ENCODE measurements around the gene RAB11FIP5. TPM values are rescaled to one million over a fixed set of nuclear protein-coding genes. Genes with fewer than 3 reads are reported as not detected.

The RAB11FIP5 gene
- total and polyA plus RNA-seq, 10 of the 15 experiments (the other 5 are each of a cell fraction or from before 2014, with no cell fraction given): 0.03 to 0.20 (median 0.06) TPM; not detected in 6

DNA sequence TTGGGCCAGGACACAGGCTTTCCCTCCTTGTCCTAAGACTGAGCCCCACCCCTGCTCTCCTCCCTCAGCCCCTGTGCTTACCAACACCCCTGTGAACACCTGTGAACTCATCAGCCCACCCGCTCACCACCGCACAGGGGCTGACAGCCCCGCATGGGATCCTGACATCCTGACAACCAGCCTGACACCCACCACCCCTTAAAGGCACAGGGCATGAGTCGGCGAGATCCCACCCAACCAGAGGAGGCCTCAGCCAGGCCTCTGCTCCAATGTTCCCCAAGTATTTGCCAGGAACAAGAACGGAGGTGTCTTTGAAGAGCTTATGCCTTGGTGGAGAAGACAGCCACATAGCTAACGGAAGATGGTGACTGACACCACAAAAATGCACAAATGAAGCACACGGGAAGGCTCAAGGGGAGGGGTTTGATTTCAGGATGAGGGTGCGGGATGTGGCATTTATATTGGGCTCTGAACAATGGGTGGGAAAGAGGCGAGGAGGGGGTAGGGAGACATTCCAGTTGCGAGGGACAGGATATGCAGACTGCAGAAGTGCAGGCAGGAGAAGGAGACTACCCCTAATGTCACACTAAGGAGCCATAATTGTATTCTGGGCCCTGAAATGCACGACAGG, 11.0 kb downstream of the RAB11FIP5 start:
- BruUV-seq (replicated peaks): no TSS peak
- H3K9ac ChIP-seq (ENCODE audit: control insufficient read depth, insufficient read depth, low read length): no peak overlapping the region
- H3K4me1 ChIP-seq (ENCODE audit: control insufficient read depth, insufficient read depth, low read length): no peaks in the 10 kb centered on the region
- H3K4me2 ChIP-seq (ENCODE audit: control insufficient read depth, insufficient read depth): no peak overlapping the region
- no peak overlapping the region for H3K27ac ChIP-seq (ENCODE audit: control insufficient read depth, insufficient read depth)
- WGBS (ENCODE audit: insufficient coverage, insufficient replicate concordance, low lambda C conversion rate, missing lambda C conversion rate): 29% methylated on average over 12 of the region's 12 CpGs
- CTCF ChIA-PET: no interaction called here
- no peak for DNase-seq (ENCODE audit: low read depth, low spot score)
- no peaks in the 10 kb centered on the region for H4K20me1 ChIP-seq (ENCODE audit: control insufficient read depth, insufficient read depth)
- H3K27me3 ChIP-seq (replicated peaks in 1 of 2; ENCODE audit: control insufficient read depth in 2 of 2, insufficient read depth in 2 of 2, low read length in 1 of 2): no peaks in the 10 kb centered on the region; a peak in 3 of 4 replicates
- intact Hi-C loops (cut with micrococcal nuclease; ENCODE audit: unreplicated experiment) (no loop called here), in situ Hi-C loops (cut with MboI) (no loop called here)
- RAD21 ChIA-PET (ENCODE audit: unreplicated experiment): no interaction called here
- POLR2A ChIA-PET: no interaction called here
- no peak for TF ChIP-seq ELK1 (IDR thresholded peaks at IDR 0.05; ENCODE audit: low read depth, low read length)
- no peak for TF ChIP-seq SIN3A (IDR thresholded peaks at IDR 0.05; ENCODE audit: low read depth, low read length)
- no peak for TF ChIP-seq SMAD1 (IDR thresholded peaks at IDR 0.05; ENCODE audit: low read depth, partially characterized antibody)
- no peak overlapping the region for H2AFZ ChIP-seq (ENCODE audit: control insufficient read depth, low read depth, low read length)
- SMC1A ChIA-PET (ENCODE audit: uncharacterized antibody, unreplicated experiment): no interaction called here
- no peaks in the 10 kb centered on the region for H3K36me3 ChIP-seq (ENCODE audit: control insufficient read depth in 2 of 2, insufficient read depth in 2 of 2, low read length in 1 of 2)
- no peaks in the 10 kb centered on the region for H3K79me2 ChIP-seq (ENCODE audit: control insufficient read depth, insufficient read depth, low read length)
- H3K9me3 ChIP-seq (replicated peaks; ENCODE audit: control insufficient read depth, insufficient read depth, low read length): no peaks in the 10 kb centered on the region
- ATAC-seq: no peak
- FAIRE-seq: no peak
- no peak overlapping the region for H3K4me3 ChIP-seq

DNA sequence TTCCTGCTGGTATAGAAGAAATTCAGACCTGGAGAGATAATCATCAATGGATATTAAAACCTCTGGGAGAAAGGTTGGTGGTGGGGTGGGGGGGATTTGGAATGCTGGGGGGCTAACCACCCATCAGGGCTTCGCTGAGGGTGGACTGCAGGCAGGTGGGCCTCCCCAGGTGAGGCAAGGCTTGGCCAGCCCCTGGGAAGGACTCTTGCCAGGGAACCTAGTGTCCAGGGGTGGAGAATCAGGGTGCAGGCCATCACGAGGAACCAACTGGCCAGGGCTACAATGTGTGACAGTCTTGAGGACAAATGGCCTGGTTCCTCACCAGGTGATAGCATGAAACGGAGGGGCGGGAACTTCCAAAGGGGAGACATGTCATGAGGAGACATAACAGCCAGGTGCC, 11.8 kb downstream of the RAB11FIP5 start:
- BruUV-seq (replicated peaks): no TSS peak
- H3K36me3 ChIP-seq (ENCODE audit: control insufficient read depth in 2 of 2, insufficient read depth in 2 of 2, low read length in 1 of 2): no peaks in the 10 kb centered on the region
- no peak overlapping the region for H3K27ac ChIP-seq (ENCODE audit: control insufficient read depth, insufficient read depth)
- no peaks in the 10 kb centered on the region; a peak in 3 of 4 replicates for H3K27me3 ChIP-seq (replicated peaks in 1 of 2; ENCODE audit: control insufficient read depth in 2 of 2, insufficient read depth in 2 of 2, low read length in 1 of 2)
- no peaks in the 10 kb centered on the region for H3K79me2 ChIP-seq (ENCODE audit: control insufficient read depth, insufficient read depth, low read length)
- POLR2A ChIA-PET: no interaction called here
- no peaks in the 10 kb centered on the region for H4K20me1 ChIP-seq (ENCODE audit: control insufficient read depth, insufficient read depth)
- RAD21 ChIA-PET (ENCODE audit: unreplicated experiment): no interaction called here
- 58% methylated on average over 4 of the region's 4 CpGs for WGBS (ENCODE audit: insufficient coverage, insufficient replicate concordance, low lambda C conversion rate, missing lambda C conversion rate)
- SMC1A ChIA-PET (ENCODE audit: uncharacterized antibody, unreplicated experiment): no interaction called here
- DNase-seq (ENCODE audit: low read depth, low spot score) (no peak), ATAC-seq (no peak), FAIRE-seq (no peak)
- intact Hi-C loops (cut with micrococcal nuclease; ENCODE audit: unreplicated experiment) (no loop called here), in situ Hi-C loops (cut with MboI) (no loop called here)
- H2AFZ ChIP-seq (ENCODE audit: control insufficient read depth, low read depth, low read length): no peak overlapping the region
- no peak overlapping the region for H3K4me2 ChIP-seq (ENCODE audit: control insufficient read depth, insufficient read depth)
- H3K4me1 ChIP-seq (ENCODE audit: control insufficient read depth, insufficient read depth, low read length): no peaks in the 10 kb centered on the region
- H3K9ac ChIP-seq (ENCODE audit: control insufficient read depth, insufficient read depth, low read length): no peak overlapping the region
- CTCF ChIA-PET: no interaction called here
- H3K4me3 ChIP-seq: no peak overlapping the region
- no peaks in the 10 kb centered on the region for H3K9me3 ChIP-seq (replicated peaks; ENCODE audit: control insufficient read depth, insufficient read depth, low read length)
- TF ChIP-seq PAX8 (IDR thresholded peaks at IDR 0.05) (no peak), PRDM15 (CRISPR knock-in tag; IDR thresholded peaks at IDR 0.05) (no peak), EP300 (IDR thresholded peaks at IDR 0.05; ENCODE audit: borderline replicate concordance in 1 of 2, control insufficient read depth in 1 of 2, low read depth in 2 of 2, low read length in 2 of 2) (no peak), SMC3 (IDR thresholded peaks at IDR 0.05; ENCODE audit: borderline replicate concordance, low read length) (no peak), STAT3 (IDR thresholded peaks at IDR 0.05; ENCODE audit: low read depth, low read length) (no peak), HCFC1 (IDR thresholded peaks at IDR 0.05; ENCODE audit: low read length) (no peak), IRF5 (IDR thresholded peaks at IDR 0.05; ENCODE audit: borderline replicate concordance) (no peak), BMI1 (IDR thresholded peaks at IDR 0.05; ENCODE audit: borderline replicate concordance) (no peak), FOS (IDR thresholded peaks at IDR 0.05; ENCODE audit: borderline replicate concordance, extremely low read depth, insufficient read length) (no peak)
